NB4 (cell line): Measurements from ENCODE around the gene TSEN54.

Experiments used
- CTCF ChIP-seq: IDR thresholded peaks from one replicate; pipeline ENCODE4 v1.5.1; 2012; ENCODE audit warnings: low read depth, low read length
- MYC ChIP-seq: IDR thresholded peaks from 2 replicates; pipeline ENCODE4 v1.6.1; 2011; ENCODE audit warnings: low read depth, low read length
- POLR2A ChIP-seq: IDR thresholded peaks from 2 replicates; pipeline ENCODE4 v1.6.1; 2011; ENCODE audit warnings: mild to moderate bottlenecking; ENCODE audit not compliant: insufficient read length; ENCODE audit errors: extremely low read depth

- TF ChIP-seq POLR2A = no peak
- TF ChIP-seq CTCF = no peak
- TF ChIP-seq MYC = no peak
Measured at GRCh38 chr17:75478508-75478907, 37.8 kb upstream of the TSEN54 start.
